Ovary (tissue), 3 donors: ENCODE measurements around the gene TP53BP1.

Experiments used
- CTCF ChIP-seq, 3 donors: fragments of 450-650 bp in 2 of 3; fragments of 200-600 bp in 1 of 3; IDR thresholded peaks; one replicate each; pipeline versions ENCODE4 v1.5.1 to v1.8.0; 2016 to 2022; ENCODE audit warnings: antibody characterized with exemption in 3 of 3, mild to moderate bottlenecking in 1 of 3
- EP300 ChIP-seq: sonication (generic); formaldehyde crosslinking; IDR thresholded peaks from one replicate; pipeline ENCODE4 v1.6.1; 2017; ENCODE audit warnings: antibody characterized with exemption
- POLR2A ChIP-seq: fragments of 450-650 bp; IDR thresholded peaks from one replicate; pipeline ENCODE4 v1.6.1; 2017; ENCODE audit warnings: antibody characterized with exemption, mild to moderate bottlenecking, moderate library complexity
- donor health status: DM: no; HTN: no; CAD: no.

DNA sequence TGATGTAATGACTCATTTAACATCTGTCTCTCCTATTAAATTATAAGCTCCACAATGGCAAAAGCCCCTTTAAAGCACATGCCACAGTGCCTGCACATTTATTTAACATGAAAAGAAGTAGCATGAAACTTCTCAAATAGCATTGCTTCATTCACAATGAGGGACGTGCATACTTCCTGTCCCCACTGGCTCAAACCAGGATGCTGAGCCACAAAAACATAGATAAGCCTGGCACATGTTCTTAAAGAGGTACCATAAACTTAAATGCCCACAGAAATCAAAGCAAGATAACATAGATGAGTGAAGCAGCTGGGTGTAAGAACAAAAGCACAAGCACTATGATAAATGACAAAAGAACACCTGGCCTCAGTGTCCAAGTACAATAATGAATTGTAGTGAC lies 3.8 kb downstream of the TP53BP1 start:
- no peak for TF ChIP-seq CTCF (IDR thresholded peaks at IDR 0.05)
- TF ChIP-seq EP300, result no peak
- no peak for TF ChIP-seq POLR2A
